H1 (cell line): ENCODE results near the gene KCNV2. TPM values are rescaled to one million over a fixed set of nuclear protein-coding genes. Genes with fewer than 3 reads are reported as not detected.

Source experiments
- CTCF ChIA-PET: fragments of 300-600 bp; sonication (Branson Sonifier 250); formaldehyde crosslinking; loops from one replicate; lab custom pipeline; 2021; ENCODE audit not compliant: partially characterized antibody; lab: Charles Lee
- POLR2A ChIA-PET: fragments of 300-600 bp; sonication (Branson Sonifier 250); formaldehyde crosslinking; loops from one replicate; lab custom pipeline; 2021; ENCODE audit warnings: inconsistent platforms; ENCODE audit not compliant: partially characterized antibody; lab: Charles Lee
- DNase-seq, 2 experiments: peaks; one replicate each; pipeline versions ENCODE4 v3.0.0 to v3.0.0-alpha.2; 2010 to 2022; ENCODE audit warnings: low spot score in 2 of 2, low read depth in 1 of 2, mixed read lengths in 1 of 2
- FAIRE-seq: peaks from 2 replicates; lab custom pipeline; 2011; peaks lifted over from hg19 to GRCh38; lab: Jason Lieb, UNC
- H2AFZ ChIP-seq: 2 replicates; pipeline ENCODE4 v1.8.1; 2012; ENCODE audit warnings: low read length, inconsistent platforms
- H2AK5ac ChIP-seq: 2 replicates; pipeline ENCODE4 v1.6.1; 2013; ENCODE audit warnings: low read depth, low read length
- H2BK120ac ChIP-seq: replicated peaks from 2 replicates; pipeline ENCODE3; 2013; ENCODE audit warnings: low read depth, low read length, inconsistent platforms
- H2BK12ac ChIP-seq: 2 replicates; pipeline ENCODE4 v1.6.1; 2013; ENCODE audit warnings: low read depth, low read length
- H2BK15ac ChIP-seq: 2 replicates; pipeline ENCODE4 v1.6.1; 2013; ENCODE audit warnings: low read length
- H2BK20ac ChIP-seq: 2 replicates; pipeline ENCODE4 v1.6.1; 2013; ENCODE audit warnings: low read length
- H2BK5ac ChIP-seq: 2 replicates; pipeline ENCODE4 v1.6.1; 2013; ENCODE audit warnings: low read depth, low read length
- H3K14ac ChIP-seq: 2 replicates; pipeline ENCODE4 v1.6.1; 2013; ENCODE audit warnings: inconsistent platforms; ENCODE audit not compliant: insufficient read length
- H3K18ac ChIP-seq: 2 replicates; pipeline ENCODE4 v1.6.1; 2013; ENCODE audit warnings: low read length; ENCODE audit errors: extremely low read depth
- H3K23ac ChIP-seq: 2 replicates; pipeline ENCODE4 v1.6.1; 2013; ENCODE audit warnings: inconsistent platforms; ENCODE audit not compliant: insufficient read length
- H3K23me2 ChIP-seq: 2 replicates; pipeline ENCODE4 v1.6.1; 2013; ENCODE audit warnings: low read depth, low read length
- H3K27ac ChIP-seq: 2 replicates; pipeline ENCODE4 v1.6.1; 2011; ENCODE audit warnings: low read depth, low read length, inconsistent platforms
- H3K27me3 ChIP-seq, 4 experiments: replicated peaks in 1 of 4; 1 replicate in 1 of 4; 2 replicates in 3 of 4; pipeline versions ENCODE4 v1.6.1 to v1.8.1; 2011 to 2013; ENCODE audit warnings: low read length in 3 of 4, mild to moderate bottlenecking in 3 of 4, inconsistent platforms in 2 of 4, mixed read lengths in 2 of 4, moderate library complexity in 1 of 4; ENCODE audit not compliant: control insufficient read depth in 3 of 4, insufficient read depth in 3 of 4; ENCODE audit errors: extremely low read depth in 1 of 4
- H3K36me3 ChIP-seq, 4 experiments: 2 replicates each; pipeline versions ENCODE4 v1.6.1 to v1.8.1; 2011 to 2013; ENCODE audit warnings: mild to moderate bottlenecking in 4 of 4, low read length in 3 of 4, moderate library complexity in 2 of 4, control low read depth in 1 of 4, inconsistent platforms in 1 of 4; ENCODE audit not compliant: insufficient read depth in 4 of 4, control insufficient read depth in 2 of 4
- H3K4ac ChIP-seq: replicated peaks from 2 replicates; pipeline ENCODE3; 2013; ENCODE audit warnings: low read length, low read depth, mixed read lengths, inconsistent platforms; ENCODE audit not compliant: insufficient read length
- H3K4me1 ChIP-seq, 4 experiments: replicated peaks in 1 of 4; 1 replicate in 1 of 4; 2 replicates in 3 of 4; pipeline versions ENCODE4 v1.6.1 to v1.8.1; 2011 to 2013; ENCODE audit warnings: low read length in 3 of 4, inconsistent platforms in 2 of 4, mixed read lengths in 1 of 4; ENCODE audit not compliant: insufficient read depth in 4 of 4, control insufficient read depth in 3 of 4
- H3K4me2 ChIP-seq, 2 experiments: 2 replicates each; pipeline versions ENCODE4 v1.6.1 to v1.8.1; 2011 to 2013; ENCODE audit warnings: low read depth in 2 of 2, low read length in 2 of 2, control low read depth in 1 of 2, inconsistent platforms in 1 of 2, mild to moderate bottlenecking in 1 of 2; ENCODE audit not compliant: insufficient read depth in 1 of 2
- H3K4me3 ChIP-seq, 4 experiments: fragments of 200-600, 300-600 bp in 1 of 4; sonication (generic), shearing (Covaris generic), sonication (Bioruptor Twin) in 1 of 4; 2 replicates each; pipeline versions ENCODE4 v1.5.1 to v1.8.1; 2011 to 2016; ENCODE audit warnings: low read length in 4 of 4, low read depth in 3 of 4, control low read depth in 2 of 4, inconsistent platforms in 2 of 4, mild to moderate bottlenecking in 2 of 4, mixed read lengths in 1 of 4, moderate library complexity in 1 of 4; ENCODE audit not compliant: insufficient read depth in 2 of 4; ENCODE audit errors: extremely low read depth in 1 of 4
- H3K56ac ChIP-seq: replicated peaks from 2 replicates; pipeline ENCODE3; 2013; ENCODE audit warnings: low read depth, mild to moderate bottlenecking, mixed read lengths, low read length, inconsistent platforms; ENCODE audit not compliant: insufficient read length
- H3K79me1 ChIP-seq: 2 replicates; pipeline ENCODE4 v1.6.1; 2013; ENCODE audit warnings: low read depth, low read length, control low read depth
- H3K79me2 ChIP-seq, 2 experiments: 2 replicates each; pipeline versions ENCODE4 v1.6.1 to v1.8.1; 2012 to 2013; ENCODE audit warnings: low read length in 2 of 2, mild to moderate bottlenecking in 2 of 2, inconsistent platforms in 1 of 2; ENCODE audit not compliant: insufficient read depth in 2 of 2, control insufficient read depth in 1 of 2
- H3K9ac ChIP-seq, 4 experiments: replicated peaks in 1 of 4; 1 replicate in 1 of 4; 2 replicates in 3 of 4; pipeline versions ENCODE4 v1.6.1 to v1.8.1; 2011 to 2013; ENCODE audit warnings: low read depth in 3 of 4, low read length in 3 of 4, control low read depth in 2 of 4, mild to moderate bottlenecking in 2 of 4, moderate library complexity in 2 of 4, inconsistent platforms in 1 of 4; ENCODE audit errors: extremely low read depth in 1 of 4
- H3K9me3 ChIP-seq, 2 experiments: 2 replicates each; pipeline versions ENCODE4 v1.6.1 to v1.8.1; 2012 to 2013; ENCODE audit warnings: mild to moderate bottlenecking in 2 of 2, moderate library complexity in 2 of 2, control low read depth in 1 of 2, inconsistent platforms in 1 of 2, low read depth in 1 of 2, low read length in 1 of 2, mixed read lengths in 1 of 2; ENCODE audit not compliant: insufficient read depth in 2 of 2
- H4K20me1 ChIP-seq, 2 experiments: replicated peaks in 1 of 2; 2 replicates each; pipeline versions ENCODE3 to v1.8.1; 2011 to 2013; ENCODE audit warnings: inconsistent platforms in 2 of 2, low read length in 2 of 2, mild to moderate bottlenecking in 1 of 2; ENCODE audit not compliant: insufficient read depth in 2 of 2, control insufficient read depth in 1 of 2
- H4K5ac ChIP-seq: 2 replicates; pipeline ENCODE4 v1.6.1; 2013; ENCODE audit warnings: low read length, low read depth, mixed read lengths, inconsistent platforms; ENCODE audit not compliant: insufficient read length
- H4K8ac ChIP-seq: 2 replicates; pipeline ENCODE4 v1.8.0; 2013; ENCODE audit warnings: mild to moderate bottlenecking, moderate library complexity, low read length, inconsistent platforms; ENCODE audit not compliant: insufficient read depth; ENCODE audit errors: extremely low read depth
- H4K91ac ChIP-seq: replicated peaks from 2 replicates; pipeline ENCODE3; 2013; ENCODE audit warnings: low read length, mixed read lengths, inconsistent platforms; ENCODE audit not compliant: insufficient read length
- CBX8 ChIP-seq: fragments of 300-800, 300-1000 bp; sonication (generic); IDR thresholded peaks from 2 replicates; pipeline ENCODE4 v1.7.1; 2016; ENCODE audit warnings: low read depth, low read length, borderline replicate concordance
- CTCF ChIP-seq, 3 experiments: IDR thresholded peaks; 1 replicate in 2 of 3; 2 replicates in 1 of 3; pipeline versions ENCODE4 v1.5.1 to v1.6.1; 2011; ENCODE audit warnings: low read length in 3 of 3, mild to moderate bottlenecking in 3 of 3, inconsistent platforms in 2 of 3, low read depth in 1 of 3, moderate library complexity in 1 of 3; ENCODE audit not compliant: insufficient read depth in 1 of 3; ENCODE audit errors: control extremely low read depth in 1 of 3
- EP300 ChIP-seq, 2 experiments: IDR thresholded peaks; 1 replicate in 1 of 2; 2 replicates in 1 of 2; pipeline ENCODE4 v1.6.1; 2011 to 2012; ENCODE audit warnings: low read depth in 2 of 2, low read length in 2 of 2, mild to moderate bottlenecking in 2 of 2, borderline replicate concordance in 1 of 2, inconsistent platforms in 1 of 2, moderate library complexity in 1 of 2
- JUND ChIP-seq: IDR thresholded peaks from 2 replicates; pipeline ENCODE4 v1.6.1; 2011; ENCODE audit warnings: mild to moderate bottlenecking, improper control_type of control experiment, low read length
- SUZ12 ChIP-seq: fragments of 200-600 bp; sonication (generic); IDR thresholded peaks from 2 replicates; pipeline ENCODE4 v1.6.1; 2012; ENCODE audit warnings: mild to moderate bottlenecking, inconsistent platforms, low read length, moderate library complexity, mixed read lengths
- YY1 ChIP-seq: IDR thresholded peaks from 2 replicates; pipeline ENCODE4 v1.6.1; 2011; ENCODE audit warnings: low read depth, mild to moderate bottlenecking, low read length
- WGBS, 2 experiments: shearing (Covaris generic) in 1 of 2; methylation state at CpG; one replicate each; pipeline versions ENCODE4 v1.1.6 to v1.1.7; 2013 to 2015; ENCODE audit warnings: low lambda C conversion rate in 2 of 2, mixed read lengths in 2 of 2, inconsistent platforms in 1 of 2, low coverage in 1 of 2, missing lambda C conversion rate in 1 of 2; ENCODE audit not compliant: insufficient replicate concordance in 2 of 2, insufficient coverage in 1 of 2, insufficient read length in 1 of 2; ENCODE audit errors: extremely low coverage in 1 of 2, missing lambda C conversion rate in 1 of 2; 5-methylcytosine and 5-hydroxymethylcytosine counted together
- polyA plus RNA-seq, 7 experiments: library from polyadenylated mRNA; depleted of rRNA in 3 of 7; stranded (reverse) in 5 of 7; unstranded in 2 of 7; fragments of >200 nt in 5 of 7; fragments of 200-250 nt in 2 of 7; gene quantifications; 1 replicate in 5 of 7; 2 replicates in 1 of 7; 4 replicates in 1 of 7; pipeline versions ENCODE4 v1.2.1 to v1.2.3, GENCODE V29; 2011 to 2013; ENCODE audit warnings: missing spikeins in 2 of 7, mixed read lengths in 2 of 7
- total RNA-seq: library from RNA; stranded (reverse); fragmentation: NEBNext Ultra II Directional; extraction: Animal tissue kit (Norgen Biotek cat#: 25700); gene quantifications from 2 replicates; pipeline ENCODE4 v1.2.1, GENCODE V29; 2021

Gene KCNV2
- total and polyA plus RNA-seq, 2 of the 8 experiments (the other 6 are each of a cell fraction or from before 2014, with no cell fraction given): not detected

DNA sequence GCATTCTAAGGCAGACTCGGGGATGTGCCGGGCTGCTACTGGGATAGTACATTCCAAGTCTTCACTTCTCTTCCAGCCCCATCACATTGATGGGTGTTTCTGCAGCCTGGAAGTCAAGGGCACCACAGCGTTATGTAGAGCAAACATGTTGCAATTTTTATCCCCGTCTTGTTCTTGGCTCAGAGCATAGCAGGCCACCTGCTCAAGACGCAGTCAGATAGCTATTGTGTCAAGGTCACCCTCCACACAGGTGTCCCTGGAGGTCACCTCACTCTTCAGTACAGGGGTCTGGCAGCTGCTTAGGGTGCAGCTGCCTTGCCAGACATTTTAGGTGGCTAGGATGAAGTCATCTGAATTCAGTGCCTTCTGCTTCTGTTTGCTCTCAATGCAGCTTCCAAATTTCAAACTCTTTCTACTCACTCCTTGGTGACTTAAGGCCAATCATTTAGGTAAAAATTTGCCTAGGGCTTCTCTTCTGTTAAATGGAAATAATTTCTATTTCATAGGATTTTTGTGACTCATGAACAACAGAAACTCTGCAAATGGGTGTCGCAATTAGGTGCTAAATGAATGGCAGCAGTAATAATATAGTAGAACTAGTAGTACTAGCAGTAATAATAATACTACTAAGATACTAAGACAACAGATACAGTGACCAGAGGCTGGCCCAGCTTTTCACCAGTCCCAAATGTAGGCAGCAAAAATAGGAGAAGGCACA lies 24.3 kb downstream of the KCNV2 start:
- H3K4me3 ChIP-seq: no peak overlapping the region
- no peaks in the 10 kb centered on the region for H3K27me3 ChIP-seq
- no peak overlapping the region for H3K9ac ChIP-seq
- H3K36me3 ChIP-seq: peaks cover 0 to 5% (median 0%) of the 10 kb centered on the region in 4 experiments; a peak in 2 of 8 replicates
- CTCF ChIA-PET: interaction anchor here (1.2 to 1.5 kb wide), 6 partner anchors 10 to 654 kb away, joined by 3 to 5 read pairs (median 4); no protein-coding TSS in a partner anchor
- no peak overlapping the region for H2BK20ac ChIP-seq
- H3K4me1 ChIP-seq: peaks cover 0 to 6% (median under 1%) of the 10 kb centered on the region in 4 experiments; a peak in 2 of 7 replicates
- no peak overlapping the region for H3K23ac ChIP-seq
- H2AFZ ChIP-seq: no peak overlapping the region
- H3K79me2 ChIP-seq: no peaks in the 10 kb centered on the region
- H2BK12ac ChIP-seq: no peak overlapping the region
- 90% methylated on average over 6 of the region's 6 CpGs; no CpG with 5 or more reads in 1 of the 2 experiments for WGBS, 2 experiments
- POLR2A ChIA-PET: interaction anchor here (1.5 kb wide), 1 partner anchor 103 kb away, joined by 3 read pairs; the partner anchor contains the start of gene PUM3
- H3K4ac ChIP-seq: no peak overlapping the region
- H2BK15ac ChIP-seq: no peak overlapping the region
- no peak overlapping the region for H3K18ac ChIP-seq
- no peak overlapping the region for H3K56ac ChIP-seq
- H2AK5ac ChIP-seq: no peak overlapping the region
- H4K20me1 ChIP-seq: no peaks in the 10 kb centered on the region
- TF ChIP-seq JUND (no peak), CTCF (IDR thresholded peaks at IDR 0.05; ENCODE audit: control extremely low read depth in 1 of 3, insufficient read depth in 1 of 3, low read depth in 1 of 3, low read length in 3 of 3) (no peak), YY1 (no peak), EP300 (IDR thresholded peaks at IDR 0.05; ENCODE audit: borderline replicate concordance in 1 of 2, low read depth in 2 of 2, low read length in 2 of 2) (no peak), SUZ12 (no peak), CBX8 (no peak)
- no peak overlapping the region for H2BK120ac ChIP-seq
- H3K27ac ChIP-seq: no peak overlapping the region
- no peak overlapping the region for H4K91ac ChIP-seq
- no peak overlapping the region for H3K4me2 ChIP-seq
- DNase-seq (no peak), FAIRE-seq (no peak)
- no peaks in the 10 kb centered on the region for H3K79me1 ChIP-seq
- no peak overlapping the region for H3K14ac ChIP-seq
- no peak overlapping the region for H4K5ac ChIP-seq
- H2BK5ac ChIP-seq: no peak overlapping the region
- H3K9me3 ChIP-seq: no peaks in the 10 kb centered on the region
- H3K23me2 ChIP-seq: no peaks in the 10 kb centered on the region
- no peak overlapping the region for H4K8ac ChIP-seq
